HepG2 (cell line): Measurements from ENCODE around the gene RCC1. TPM values are rescaled to one million over a fixed set of nuclear protein-coding genes. Genes with fewer than 3 reads are reported as not detected.

ENCODE experiments used
- FOXK2 ChIP-seq: fragments of 450-650 bp; IDR thresholded peaks from 2 replicates; pipeline ENCODE4 v1.6.1; 2016
- KMT2A ChIP-seq: sonication (generic); formaldehyde crosslinking; IDR thresholded peaks from 2 replicates; pipeline ENCODE4 v1.4.0; 2020; ENCODE audit warnings: missing genetic modification reagents
- NFE2L2 ChIP-seq: fragments of 150-350 bp; IDR thresholded peaks from 2 replicates; pipeline ENCODE4 v1.6.1; 2014; ENCODE audit warnings: low read length
- RBFOX2 ChIP-seq: fragments of 200-400 bp; formaldehyde crosslinking; IDR thresholded peaks from 2 replicates; pipeline ENCODE4 v1.6.1; 2017; ENCODE audit warnings: low read depth, mild to moderate bottlenecking, low read length
- REL ChIP-seq: sonication (generic); formaldehyde crosslinking; conservative IDR thresholded peaks from 2 replicates; pipeline ENCODE4 v1.8.0; 2022; ENCODE audit warnings: mild to moderate bottlenecking, missing genetic modification reagents, moderate library complexity
- SRSF1 ChIP-seq: fragments of 200-400 bp; formaldehyde crosslinking; optimal IDR thresholded peaks from 2 replicates; pipeline ENCODE3; 2017; ENCODE audit warnings: mild to moderate bottlenecking, low read depth, low read length, moderate library complexity
- THYN1 ChIP-seq: sonication (generic); formaldehyde crosslinking; IDR thresholded peaks from 2 replicates; pipeline ENCODE4 v1.8.1; 2023; ENCODE audit warnings: low read depth, mild to moderate bottlenecking, moderate library complexity, missing genetic modification reagents, borderline replicate concordance
- TOE1 ChIP-seq: sonication (generic); formaldehyde crosslinking; IDR thresholded peaks from 2 replicates; pipeline ENCODE4 v1.4.0; 2020; ENCODE audit warnings: mild to moderate bottlenecking, missing genetic modification reagents
- ZNF20 ChIP-seq: sonication (generic); formaldehyde crosslinking; IDR thresholded peaks from 2 replicates; pipeline ENCODE4 v1.4.0; 2020; ENCODE audit warnings: mild to moderate bottlenecking, moderate library complexity, missing genetic modification reagents
- ZNF549 ChIP-seq: sonication (generic); formaldehyde crosslinking; IDR thresholded peaks from 2 replicates; pipeline ENCODE4 v1.5.0; 2020; ENCODE audit warnings: missing genetic modification reagents
- ZNF598 ChIP-seq: sonication (generic); formaldehyde crosslinking; IDR thresholded peaks from 2 replicates; pipeline ENCODE4 v1.5.1; 2020; ENCODE audit warnings: mild to moderate bottlenecking, missing genetic modification reagents, borderline replicate concordance
- ZNF746 ChIP-seq: sonication (generic); formaldehyde crosslinking; IDR thresholded peaks from 2 replicates; pipeline ENCODE4 v1.8.0; 2022; ENCODE audit warnings: mild to moderate bottlenecking, missing genetic modification reagents
- ZSCAN12 ChIP-seq: sonication (generic); formaldehyde crosslinking; IDR thresholded peaks from 2 replicates; pipeline ENCODE4 v1.9.0; 2021; ENCODE audit warnings: mild to moderate bottlenecking, missing genetic modification reagents
- polyA plus RNA-seq, 8 experiments: library from polyadenylated mRNA; depleted of rRNA in 3 of 8; stranded (reverse) in 7 of 8; unstranded in 1 of 8; fragments of >200 nt; fragmentation: Illumina TruSeq in 4 of 8; extraction: Trizol in 4 of 8; gene quantifications; 2 replicates each; pipeline versions ENCODE4 v1.2.1 to v1.2.3, GENCODE V29; 2011 to 2016; ENCODE audit warnings: low read depth in 4 of 8, missing spikeins in 1 of 8, mixed read lengths in 1 of 8; ENCODE audit not compliant: insufficient read depth in 1 of 8
- total RNA-seq, 5 experiments: library from RNA; depleted of rRNA; stranded (reverse); fragments of >200 nt; fragmentation: Illumina TruSeq; extraction: Trizol; gene quantifications; 2 replicates each; pipeline ENCODE4 v1.2.3, GENCODE V29; 2016; ENCODE audit warnings: low read depth in 1 of 5
- TF ChIP-seq, protein P1 (sequence below): sonication (generic); formaldehyde crosslinking; IDR thresholded peaks from one replicate; pipeline ENCODE4 v1.5.1; 2020; ENCODE audit warnings: mild to moderate bottlenecking, missing genetic modification reagents; ENCODE audit errors: not compliant biosample characterization
- TF ChIP-seq, protein P2 (sequence below): sonication (generic); formaldehyde crosslinking; IDR thresholded peaks from 2 replicates; pipeline ENCODE4 v1.4.0; 2020; ENCODE audit warnings: missing genetic modification reagents; ENCODE audit errors: not compliant biosample characterization
- TF ChIP-seq, protein P3 (sequence below): sonication (generic); formaldehyde crosslinking; IDR thresholded peaks from 2 replicates; pipeline ENCODE4 v1.4.0; 2020; ENCODE audit warnings: mild to moderate bottlenecking, missing genetic modification reagents
- TF ChIP-seq, protein P4 (sequence below): sonication (generic); formaldehyde crosslinking; IDR thresholded peaks from 2 replicates; pipeline ENCODE4 v1.8.1; 2023; ENCODE audit warnings: mild to moderate bottlenecking, missing genetic modification reagents

The RCC1 gene
- total and polyA plus RNA-seq, 2 of the 13 experiments (the other 11 are each of a cell fraction or from before 2014, with no cell fraction given), result 47.2 to 80.8 TPM

DNA sequence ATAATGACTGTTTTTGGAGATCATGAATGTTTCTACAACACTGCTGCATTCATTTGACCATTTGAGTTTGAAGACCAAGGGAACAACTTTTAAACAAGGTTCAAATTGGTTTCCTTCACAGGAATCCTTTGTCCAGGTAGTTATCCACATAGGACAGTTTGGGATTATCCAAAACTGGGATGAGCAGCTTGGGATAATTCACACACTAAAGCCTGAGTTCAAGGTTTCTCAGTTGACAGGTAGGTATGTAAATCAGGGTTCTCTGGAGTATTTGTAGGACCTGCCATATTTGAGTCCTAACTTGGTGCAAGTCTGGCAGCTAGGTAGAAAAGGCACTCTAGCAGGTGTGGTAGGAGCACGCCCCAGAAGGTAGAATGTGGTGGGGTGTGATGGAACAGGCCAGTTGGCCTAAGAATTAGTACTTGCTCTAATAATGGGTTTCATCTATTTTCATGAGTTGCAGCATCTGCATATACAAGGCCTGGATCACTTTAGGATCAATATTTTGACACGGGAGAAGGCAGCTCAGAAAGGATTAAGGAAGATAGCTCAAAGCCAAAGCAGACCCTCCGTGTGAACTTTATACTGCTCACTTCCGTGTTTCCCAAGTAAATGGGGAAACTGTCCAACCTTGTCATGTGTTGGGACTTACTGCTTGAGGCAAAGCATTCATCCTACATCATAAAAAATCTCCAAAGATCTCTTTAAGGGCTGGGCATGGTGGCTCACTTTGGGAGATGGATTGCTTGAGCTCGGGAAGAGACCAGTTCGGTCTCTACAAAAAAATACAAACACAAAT, 72.1 kb downstream of the RCC1 start (continued):
- TF ChIP-seq SRSF1, result no peak
- TF ChIP-seq, protein P1, sequence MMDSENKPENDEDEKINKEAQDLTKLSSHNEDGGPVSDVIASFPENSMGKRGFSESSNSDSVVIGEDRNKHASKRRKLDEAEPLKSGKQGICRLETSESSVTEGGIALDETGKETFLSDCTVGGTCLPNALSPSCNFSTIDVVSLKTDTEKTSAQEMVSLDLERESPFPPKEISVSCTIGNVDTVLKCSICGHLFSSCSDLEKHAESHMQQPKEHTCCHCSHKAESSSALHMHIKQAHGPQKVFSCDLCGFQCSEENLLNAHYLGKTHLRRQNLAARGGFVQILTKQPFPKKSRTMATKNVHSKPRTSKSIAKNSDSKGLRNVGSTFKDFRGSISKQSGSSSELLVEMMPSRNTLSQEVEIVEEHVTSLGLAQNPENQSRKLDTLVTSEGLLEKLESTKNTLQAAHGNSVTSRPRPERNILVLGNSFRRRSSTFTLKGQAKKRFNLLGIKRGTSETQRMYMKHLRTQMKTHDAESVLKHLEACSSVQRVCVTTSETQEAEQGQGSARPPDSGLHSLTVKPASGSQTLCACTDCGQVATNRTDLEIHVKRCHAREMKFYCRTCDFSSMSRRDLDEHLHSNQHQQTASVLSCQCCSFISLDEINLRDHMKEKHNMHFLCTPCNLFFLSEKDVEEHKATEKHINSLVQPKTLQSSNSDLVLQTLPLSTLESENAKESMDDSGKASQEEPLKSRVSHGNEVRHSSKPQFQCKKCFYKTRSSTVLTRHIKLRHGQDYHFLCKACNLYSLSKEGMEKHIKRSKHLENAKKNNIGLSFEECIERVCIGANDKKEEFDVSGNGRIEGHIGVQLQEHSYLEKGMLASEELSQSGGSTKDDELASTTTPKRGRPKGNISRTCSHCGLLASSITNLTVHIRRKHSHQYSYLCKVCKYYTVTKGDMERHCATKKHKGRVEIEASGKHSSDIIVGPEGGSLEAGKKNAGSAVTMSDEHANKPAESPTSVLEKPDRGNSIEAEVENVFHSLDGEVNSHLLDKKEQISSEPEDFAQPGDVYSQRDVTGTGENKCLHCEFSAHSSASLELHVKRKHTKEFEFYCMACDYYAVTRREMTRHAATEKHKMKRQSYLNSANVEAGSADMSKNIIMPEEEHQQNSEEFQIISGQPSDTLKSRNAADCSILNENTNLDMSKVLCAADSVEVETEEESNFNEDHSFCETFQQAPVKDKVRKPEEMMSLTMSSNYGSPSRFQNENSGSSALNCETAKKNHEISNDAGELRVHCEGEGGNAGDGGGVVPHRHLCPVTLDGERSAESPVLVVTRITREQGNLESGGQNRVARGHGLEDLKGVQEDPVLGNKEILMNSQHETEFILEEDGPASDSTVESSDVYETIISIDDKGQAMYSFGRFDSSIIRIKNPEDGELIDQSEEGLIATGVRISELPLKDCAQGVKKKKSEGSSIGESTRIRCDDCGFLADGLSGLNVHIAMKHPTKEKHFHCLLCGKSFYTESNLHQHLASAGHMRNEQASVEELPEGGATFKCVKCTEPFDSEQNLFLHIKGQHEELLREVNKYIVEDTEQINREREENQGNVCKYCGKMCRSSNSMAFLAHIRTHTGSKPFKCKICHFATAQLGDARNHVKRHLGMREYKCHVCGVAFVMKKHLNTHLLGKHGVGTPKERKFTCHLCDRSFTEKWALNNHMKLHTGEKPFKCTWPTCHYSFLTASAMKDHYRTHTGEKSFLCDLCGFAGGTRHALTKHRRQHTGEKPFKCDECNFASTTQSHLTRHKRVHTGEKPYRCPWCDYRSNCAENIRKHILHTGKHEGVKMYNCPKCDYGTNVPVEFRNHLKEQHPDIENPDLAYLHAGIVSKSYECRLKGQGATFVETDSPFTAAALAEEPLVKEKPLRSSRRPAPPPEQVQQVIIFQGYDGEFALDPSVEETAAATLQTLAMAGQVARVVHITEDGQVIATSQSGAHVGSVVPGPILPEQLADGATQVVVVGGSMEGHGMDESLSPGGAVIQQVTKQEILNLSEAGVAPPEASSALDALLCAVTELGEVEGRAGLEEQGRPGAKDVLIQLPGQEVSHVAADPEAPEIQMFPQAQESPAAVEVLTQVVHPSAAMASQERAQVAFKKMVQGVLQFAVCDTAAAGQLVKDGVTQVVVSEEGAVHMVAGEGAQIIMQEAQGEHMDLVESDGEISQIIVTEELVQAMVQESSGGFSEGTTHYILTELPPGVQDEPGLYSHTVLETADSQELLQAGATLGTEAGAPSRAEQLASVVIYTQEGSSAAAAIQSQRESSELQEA (CRISPR knock-in tag), result no peak
- 0 out of 2 replicates have a peak, but pooled peaks have one; percentile 49 for TF ChIP-seq REL (CRISPR knock-in tag)
- TF ChIP-seq, protein P2, sequence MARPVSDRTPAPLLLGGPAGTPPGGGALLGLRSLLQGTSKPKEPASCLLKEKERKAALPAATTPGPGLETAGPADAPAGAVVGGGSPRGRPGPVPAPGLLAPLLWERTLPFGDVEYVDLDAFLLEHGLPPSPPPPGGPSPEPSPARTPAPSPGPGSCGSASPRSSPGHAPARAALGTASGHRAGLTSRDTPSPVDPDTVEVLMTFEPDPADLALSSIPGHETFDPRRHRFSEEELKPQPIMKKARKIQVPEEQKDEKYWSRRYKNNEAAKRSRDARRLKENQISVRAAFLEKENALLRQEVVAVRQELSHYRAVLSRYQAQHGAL (CRISPR knock-in tag), result no peak
- no peak for TF ChIP-seq KMT2A (CRISPR knock-in tag)
- TF ChIP-seq TOE1, result no peak
- TF ChIP-seq, protein P3, sequence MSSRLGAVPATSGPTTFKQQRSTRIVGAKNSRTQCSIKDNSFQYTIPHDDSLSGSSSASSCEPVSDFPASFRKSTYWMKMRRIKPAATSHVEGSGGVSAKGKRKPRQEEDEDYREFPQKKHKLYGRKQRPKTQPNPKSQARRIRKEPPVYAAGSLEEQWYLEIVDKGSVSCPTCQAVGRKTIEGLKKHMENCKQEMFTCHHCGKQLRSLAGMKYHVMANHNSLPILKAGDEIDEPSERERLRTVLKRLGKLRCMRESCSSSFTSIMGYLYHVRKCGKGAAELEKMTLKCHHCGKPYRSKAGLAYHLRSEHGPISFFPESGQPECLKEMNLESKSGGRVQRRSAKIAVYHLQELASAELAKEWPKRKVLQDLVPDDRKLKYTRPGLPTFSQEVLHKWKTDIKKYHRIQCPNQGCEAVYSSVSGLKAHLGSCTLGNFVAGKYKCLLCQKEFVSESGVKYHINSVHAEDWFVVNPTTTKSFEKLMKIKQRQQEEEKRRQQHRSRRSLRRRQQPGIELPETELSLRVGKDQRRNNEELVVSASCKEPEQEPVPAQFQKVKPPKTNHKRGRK (CRISPR knock-in tag), result no peak
- TF ChIP-seq THYN1 (CRISPR knock-in tag), result no peak
- peak; percentile 79 for TF ChIP-seq RBFOX2
- TF ChIP-seq NFE2L2, result no peak
- TF ChIP-seq ZNF746 (CRISPR knock-in tag), result no peak
- no peak for TF ChIP-seq ZSCAN12 (CRISPR knock-in tag)
- TF ChIP-seq ZNF549 (CRISPR knock-in tag), result no peak
- TF ChIP-seq ZNF20 (CRISPR knock-in tag), result no peak
- TF ChIP-seq, protein P4, sequence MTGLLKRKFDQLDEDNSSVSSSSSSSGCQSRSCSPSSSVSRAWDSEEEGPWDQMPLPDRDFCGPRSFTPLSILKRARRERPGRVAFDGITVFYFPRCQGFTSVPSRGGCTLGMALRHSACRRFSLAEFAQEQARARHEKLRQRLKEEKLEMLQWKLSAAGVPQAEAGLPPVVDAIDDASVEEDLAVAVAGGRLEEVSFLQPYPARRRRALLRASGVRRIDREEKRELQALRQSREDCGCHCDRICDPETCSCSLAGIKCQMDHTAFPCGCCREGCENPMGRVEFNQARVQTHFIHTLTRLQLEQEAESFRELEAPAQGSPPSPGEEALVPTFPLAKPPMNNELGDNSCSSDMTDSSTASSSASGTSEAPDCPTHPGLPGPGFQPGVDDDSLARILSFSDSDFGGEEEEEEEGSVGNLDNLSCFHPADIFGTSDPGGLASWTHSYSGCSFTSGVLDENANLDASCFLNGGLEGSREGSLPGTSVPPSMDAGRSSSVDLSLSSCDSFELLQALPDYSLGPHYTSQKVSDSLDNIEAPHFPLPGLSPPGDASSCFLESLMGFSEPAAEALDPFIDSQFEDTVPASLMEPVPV (CRISPR knock-in tag), result no peak
- no peak for TF ChIP-seq ZNF598 (CRISPR knock-in tag)
- TF ChIP-seq FOXK2, result no peak
